Measurements from ENCODE around the gene XCL2.

Gene XCL2

GRCh38 chr1:168512864-168513595, 30.8 kb downstream of the XCL2 start:
- Histone ChIP-seq H3K4me3 (ENCODE audit: low read depth in 1 of 2, low read length in 1 of 2) (no peak overlapping the region), H3K27ac (no peak overlapping the region), H3K27me3 (no peaks in the 10 kb centered on the region), H3K36me3 (no peaks in the 10 kb centered on the region), H3K9me3 (no peaks in the 10 kb centered on the region), H3K4me1 (ENCODE audit: control insufficient read depth in 1 of 2, insufficient read depth in 1 of 2, low read depth in 1 of 2, low read length in 1 of 2) (no peaks in the 10 kb centered on the region)
- TF ChIP-seq CTCF (IDR thresholded peaks at IDR 0.05), result no peak

- TF ChIP-seq CTCF (IDR thresholded peaks at IDR 0.05), result no peak
- Histone ChIP-seq H3K4me3 (ENCODE audit: low read depth in 1 of 2, low read length in 1 of 2) (no peak overlapping the region), H3K27ac (no peak overlapping the region), H3K27me3 (no peaks in the 10 kb centered on the region), H3K4me1 (ENCODE audit: control insufficient read depth in 1 of 2, insufficient read depth in 1 of 2, low read depth in 1 of 2, low read length in 1 of 2) (no peaks in the 10 kb centered on the region), H3K9me3 (no peaks in the 10 kb centered on the region), H3K36me3 (no peaks in the 10 kb centered on the region)
Observed at GRCh38 chr1:168509875-168510791, 33.7 kb downstream of the XCL2 start.

- peaks cover 8 to 9% of the 10 kb centered on the region in 2 experiments for H3K4me1 ChIP-seq (ENCODE audit: control insufficient read depth in 1 of 2, insufficient read depth in 1 of 2, low read depth in 1 of 2, low read length in 1 of 2)
- H3K4me3 ChIP-seq (ENCODE audit: low read depth in 1 of 2, low read length in 1 of 2), result no peak overlapping the region
- no peak for TF ChIP-seq CTCF (IDR thresholded peaks at IDR 0.05)
- no peak overlapping the region for H3K27ac ChIP-seq
- no peaks in the 10 kb centered on the region for H3K9me3 ChIP-seq
- H3K27me3 ChIP-seq, result no peaks in the 10 kb centered on the region
- no peaks in the 10 kb centered on the region for H3K36me3 ChIP-seq
Observed at GRCh38 chr1:168509210-168509609, 34.6 kb downstream of the XCL2 start.

GRCh38 chr1:168507828-168508227, 36.0 kb downstream of the XCL2 start:
- no peak for TF ChIP-seq CTCF (IDR thresholded peaks at IDR 0.05)
- no peaks in the 10 kb centered on the region for H3K36me3 ChIP-seq
- H3K9me3 ChIP-seq, result no peaks in the 10 kb centered on the region
- no peak overlapping the region for H3K4me3 ChIP-seq (ENCODE audit: low read depth in 1 of 2, low read length in 1 of 2)
- H3K4me1 ChIP-seq (ENCODE audit: control insufficient read depth in 1 of 2, insufficient read depth in 1 of 2, low read depth in 1 of 2, low read length in 1 of 2), result peaks cover 22 to 23% of the 10 kb centered on the region in 2 experiments
- H3K27me3 ChIP-seq, result no peaks in the 10 kb centered on the region
- H3K27ac ChIP-seq, result no peak overlapping the region

- no peaks in the 10 kb centered on the region for H3K9me3 ChIP-seq
- no peak overlapping the region for H3K4me3 ChIP-seq (ENCODE audit: low read depth in 1 of 2, low read length in 1 of 2)
- peaks cover 28 to 29% of the 10 kb centered on the region in 2 experiments for H3K4me1 ChIP-seq (ENCODE audit: control insufficient read depth in 1 of 2, insufficient read depth in 1 of 2, low read depth in 1 of 2, low read length in 1 of 2)
- no peak for TF ChIP-seq CTCF (IDR thresholded peaks at IDR 0.05)
- no peak overlapping the region for H3K27ac ChIP-seq
- H3K27me3 ChIP-seq, result no peaks in the 10 kb centered on the region
- no peaks in the 10 kb centered on the region for H3K36me3 ChIP-seq
Observed at GRCh38 chr1:168507231-168507630, 36.6 kb downstream of the XCL2 start.
